K562 (cell line): ENCODE measurements around the gene CRKL. TPM values are rescaled to one million over a fixed set of nuclear protein-coding genes. Genes with fewer than 3 reads are reported as not detected.
A peak's percentile ranks its signal among the peaks of the same experiment; 100 is the strongest.

Source experiments
- ATAC-seq: fragments of 200-7000 bp; cut with Tn5 transposase; 3 replicates; pipeline ENCODE4 v1.9.1; 2020; ENCODE audit warnings: moderate library complexity
- BruUV-seq: library from RNA; stranded (reverse); fragments of 400-500 nt; replicated peaks from 2 replicates; lab custom pipeline; 2021; lab: Mats Ljungman, UMichigan
- CTCF ChIA-PET: fragments of 300-600 bp; formaldehyde crosslinking; extraction: SDS; loops from one replicate; lab custom pipeline; 2021; ENCODE audit warnings: low intra/inter-chr PET ratio; lab: Yijun Ruan, JAX
- POLR2A ChIA-PET: fragments of 300-600, 350-650 bp; sonication (Branson Sonifier 250); formaldehyde crosslinking; extraction: SDS; loops from one replicate; lab custom pipeline; 2021; ENCODE audit warnings: antibody characterized with exemption, inconsistent platforms; lab: Yijun Ruan, JAX
- DNase-seq, 4 experiments: peaks; one replicate each; pipeline versions ENCODE4 v3.0.0 to v3.0.0-alpha.2; 2011 to 2018; ENCODE audit warnings: low spot score in 3 of 4, mixed read lengths in 3 of 4; ENCODE audit errors: extremely low read depth in 1 of 4
- FAIRE-seq: peaks from 2 replicates; lab custom pipeline; 2011; peaks lifted over from hg19 to GRCh38; lab: Jason Lieb, UNC
- H2AFZ ChIP-seq: 2 replicates; pipeline ENCODE4 v1.6.0; 2011; ENCODE audit warnings: low read depth, low read length, control low read depth, inconsistent platforms
- H3K27ac ChIP-seq: fragments of 200-600 bp; 3 replicates; pipeline ENCODE4 v1.8.0; 2011; ENCODE audit warnings: low read depth, mild to moderate bottlenecking, control low read depth, inconsistent platforms, low read length, moderate library complexity, mixed read lengths; ENCODE audit errors: extremely low read depth
- H3K27me3 ChIP-seq, 2 experiments: fragments of 300-600 bp in 1 of 2; 2 replicates in 1 of 2; 3 replicates in 1 of 2; pipeline versions ENCODE4 v1.6.0 to v1.8.0; 2011; ENCODE audit warnings: inconsistent platforms in 2 of 2, low read length in 2 of 2, mild to moderate bottlenecking in 1 of 2, mixed read lengths in 1 of 2, moderate library complexity in 1 of 2; ENCODE audit not compliant: control insufficient read depth in 2 of 2, insufficient read depth in 2 of 2
- H3K36me3 ChIP-seq: fragments of 300-600 bp; 3 replicates; pipeline ENCODE4 v1.8.0; 2011; ENCODE audit warnings: mild to moderate bottlenecking, low read length, inconsistent platforms; ENCODE audit not compliant: control insufficient read depth, insufficient read depth
- H3K4me1 ChIP-seq, 2 experiments: fragments of 200-600 bp in 1 of 2; replicated peaks in 1 of 2; 2 replicates in 1 of 2; 3 replicates in 1 of 2; pipeline versions ENCODE4 v1.5.1 to v1.8.0; 2011; ENCODE audit warnings: inconsistent platforms in 2 of 2, low read length in 2 of 2, mild to moderate bottlenecking in 1 of 2, mixed read lengths in 1 of 2, moderate library complexity in 1 of 2; ENCODE audit not compliant: control insufficient read depth in 2 of 2, insufficient read depth in 2 of 2
- H3K4me2 ChIP-seq: 2 replicates; pipeline ENCODE4 v1.6.1; 2011; ENCODE audit warnings: low read length, control low read depth, inconsistent platforms, mixed read lengths; ENCODE audit not compliant: insufficient read depth
- H3K4me3 ChIP-seq: fragments of 200-600 bp; sonication (generic), shearing (Covaris generic); 2 replicates; pipeline ENCODE4 v1.5.1; 2016; ENCODE audit warnings: control low read depth, inconsistent platforms
- H3K79me2 ChIP-seq: fragments of 200-600 bp; 3 replicates; pipeline ENCODE4 v1.8.0; 2011; ENCODE audit warnings: low read length, inconsistent platforms; ENCODE audit not compliant: control insufficient read depth, insufficient read depth
- H3K9ac ChIP-seq, 2 experiments: 2 replicates each; pipeline versions ENCODE4 v1.6.0 to v1.6.1; 2011; ENCODE audit warnings: low read depth in 2 of 2, low read length in 2 of 2, control low read depth in 1 of 2, inconsistent platforms in 1 of 2, mild to moderate bottlenecking in 1 of 2, mixed read lengths in 1 of 2; ENCODE audit not compliant: insufficient read depth in 1 of 2
- H3K9me1 ChIP-seq: one replicate; pipeline ENCODE4 v1.6.0; 2011; ENCODE audit warnings: inconsistent platforms, mild to moderate bottlenecking, low read length, moderate library complexity; ENCODE audit not compliant: control insufficient read depth, insufficient read depth
- H3K9me3 ChIP-seq: replicated peaks from 2 replicates; pipeline ENCODE4 v1.5.1; 2011; ENCODE audit warnings: low read depth, low read length, inconsistent platforms; ENCODE audit not compliant: control insufficient read depth, insufficient read depth
- H4K20me1 ChIP-seq: replicated peaks from 2 replicates; pipeline ENCODE4 v1.6.1; 2011; ENCODE audit warnings: low read length, inconsistent platforms, mixed read lengths; ENCODE audit not compliant: control insufficient read depth, insufficient read depth
- CBX5 ChIP-seq: IDR thresholded peaks from 2 replicates; pipeline ENCODE4 v1.6.1; 2014; ENCODE audit warnings: low read depth, borderline replicate concordance
- GTF2B ChIP-seq: IDR thresholded peaks from 2 replicates; pipeline ENCODE4 v1.6.1; 2011; ENCODE audit not compliant: insufficient read length; ENCODE audit errors: extremely low read depth
- GTF2F1 ChIP-seq: IDR thresholded peaks from 2 replicates; pipeline ENCODE4 v1.6.1; 2011; ENCODE audit warnings: low read depth, low read length, improper control_type of control experiment
- MCM5 ChIP-seq: fragments of 450-650 bp; IDR thresholded peaks from 2 replicates; pipeline ENCODE4 v1.6.1; 2016; ENCODE audit warnings: low read depth
- NR2C2 ChIP-seq, 2 experiments: fragments of 200-800 bp in 1 of 2; sonication (Bioruptor generic) in 1 of 2; sonication (generic) in 1 of 2; formaldehyde crosslinking in 1 of 2; IDR thresholded peaks; 2 replicates each; pipeline versions ENCODE4 v1.6.1 to v1.8.0; 2016 to 2022; ENCODE audit warnings: mild to moderate bottlenecking in 1 of 2, missing compliant biosample characterization in 1 of 2, missing genetic modification characterization in 1 of 2, missing genetic modification reagents in 1 of 2
- REST ChIP-seq, 2 experiments: fragments of 450-650 bp; formaldehyde crosslinking in 1 of 2; IDR thresholded peaks; 2 replicates each; pipeline versions ENCODE4 v1.4.0 to v1.6.1; 2014 to 2020; ENCODE audit warnings: mild to moderate bottlenecking in 2 of 2, borderline replicate concordance in 1 of 2, low read depth in 1 of 2
- TBL1XR1 ChIP-seq, 2 experiments: IDR thresholded peaks; 2 replicates each; pipeline ENCODE4 v1.6.1; 2012; ENCODE audit warnings: improper control_type of control experiment in 2 of 2, low read length in 2 of 2, mild to moderate bottlenecking in 1 of 2
- WGBS: fragments of 100-300 bp; shearing (Covaris generic); methylation state at CpG from one replicate; pipeline ENCODE4 v1.1.6; 2016; ENCODE audit warnings: low coverage, mixed read lengths; ENCODE audit not compliant: insufficient coverage; ENCODE audit errors: missing lambda C conversion rate; 5-methylcytosine and 5-hydroxymethylcytosine counted together
- in situ Hi-C: fragments of 300-500 bp; cut with MboI; formaldehyde crosslinking; loops from 4 replicates; pipeline ENCODE4 v1.15.0; 2018; ENCODE audit warnings: inconsistent platforms, mixed read lengths
- intact Hi-C: fragments of 100-400 bp; cut with micrococcal nuclease; formaldehyde crosslinking; loops from 2 replicates; pipeline ENCODE4 v1.14.2; 2022
- polyA plus RNA-seq, 8 experiments: library from polyadenylated mRNA; depleted of rRNA in 4 of 8; stranded (reverse) in 5 of 8; unstranded in 3 of 8; fragments of >200 nt; fragmentation: Nextera tagmentation in 2 of 8; fragmentation: Illumina TruSeq in 1 of 8; extraction: Ambion mirVana in 2 of 8; extraction: Trizol in 1 of 8; gene quantifications; 2 replicates each; pipeline versions ENCODE4 v1.2.1 to v1.2.3, GENCODE V29; 2011 to 2014; ENCODE audit warnings: inconsistent platforms in 1 of 8, missing spikeins in 1 of 8
- total RNA-seq, 7 experiments: library from RNA; depleted of rRNA in 6 of 7; stranded (reverse); fragments of >200 nt in 6 of 7; fragmentation: Illumina TruSeq in 2 of 7; extraction: Trizol in 2 of 7; gene quantifications; 2 replicates each; pipeline versions ENCODE4 v1.2.1 to v1.2.3, GENCODE V29; 2011 to 2021; ENCODE audit warnings: low replicate concordance in 1 of 7
- TF ChIP-seq, protein P1 (sequence below): fragments of 250-450 bp; sonication (Bioruptor Pico); IDR thresholded peaks from 2 replicates; pipeline ENCODE4 v1.9.0; 2021; ENCODE audit warnings: mild to moderate bottlenecking
- TF ChIP-seq, protein P2 (sequence below): fragments of 450-650 bp; formaldehyde crosslinking; IDR thresholded peaks from 2 replicates; pipeline ENCODE4 v1.4.0; 2020; ENCODE audit warnings: mild to moderate bottlenecking, moderate library complexity

The CRKL gene
- total and polyA plus RNA-seq, 9 of the 15 experiments (the other 6 are each of a cell fraction or from before 2014, with no cell fraction given), result 100 to 263 (median 124) TPM

GRCh38 chr22:21001601-21002325, 84.6 kb downstream of the CRKL start, which contains the start of gene THAP7:
TSS of gene THAP7 (minus strand) at chr22:21002118. CDS start at chr22:21001911, 207 bp downstream.
- intact Hi-C loops (loop anchor here (1.0 to 5.0 kb wide), 7 partner anchors 12 to 494 kb away; partner anchors contain the start of genes LZTR1, MED15, PI4KA and SNAP29), in situ Hi-C loops (no loop called here)
- WGBS, result under 1% methylated on average over 83 of the region's 83 CpGs
- H3K9me1 ChIP-seq, result no peaks in the 10 kb centered on the region
- ChIA-PET POLR2A (interaction anchor here (0.6 to 17.9 kb wide), 33 partner anchors 10 to 639 kb away, joined by 3 to 451 read pairs (median 5); partner anchors contain the start of genes AIFM3, CRKL, LZTR1 and P2RX6), CTCF (interaction anchor here (0.7 to 1.1 kb wide), 3 partner anchors 12 to 92 kb away, joined by 3 to 4 read pairs (median 3); partner anchors contain the start of gene LZTR1)
- peak within 1 kb of the TSS; percentile 87 for H3K27ac ChIP-seq
- peak within 1 kb of the TSS; percentile 95 for H2AFZ ChIP-seq
- peak within 1 kb of the TSS; percentile 58 for H3K4me3 ChIP-seq
- H3K36me3 ChIP-seq, result peaks cover 42% of the 10 kb centered on the region
- peaks cover 27% of the 10 kb centered on the region; the same call in 1 of the 2 replicates for H4K20me1 ChIP-seq
- ATAC-seq (peak; percentile 91), FAIRE-seq (peak; percentile 95), DNase-seq (peak; percentile 100)
- H3K9ac ChIP-seq, result peak within 1 kb of the TSS; percentile 85 to 93
- H3K27me3 ChIP-seq, result no peaks in the 10 kb centered on the region
- TSS peak; percentile 80 for BruUV-seq
- peaks cover 25 to 76% of the 10 kb centered on the region in 2 experiments for H3K4me1 ChIP-seq
- H3K4me2 ChIP-seq, result peak within 1 kb of the TSS; percentile 88
- no peaks in the 10 kb centered on the region for H3K9me3 ChIP-seq
- peaks cover 46% of the 10 kb centered on the region for H3K79me2 ChIP-seq
- no peak for TF ChIP-seq NR2C2 (CRISPR knock-in tag; IDR thresholded peaks at IDR 0.05)
- no peak for TF ChIP-seq NR2C2 (tag; IDR thresholded peaks at IDR 0.05)
- TF ChIP-seq, protein P1, sequence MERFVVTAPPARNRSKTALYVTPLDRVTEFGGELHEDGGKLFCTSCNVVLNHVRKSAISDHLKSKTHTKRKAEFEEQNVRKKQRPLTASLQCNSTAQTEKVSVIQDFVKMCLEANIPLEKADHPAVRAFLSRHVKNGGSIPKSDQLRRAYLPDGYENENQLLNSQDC (CRISPR knock-in tag), result peak; percentile 89; the same call in 1 of the 2 replicates
- no peak for TF ChIP-seq GTF2B
- TF ChIP-seq, protein P2, sequence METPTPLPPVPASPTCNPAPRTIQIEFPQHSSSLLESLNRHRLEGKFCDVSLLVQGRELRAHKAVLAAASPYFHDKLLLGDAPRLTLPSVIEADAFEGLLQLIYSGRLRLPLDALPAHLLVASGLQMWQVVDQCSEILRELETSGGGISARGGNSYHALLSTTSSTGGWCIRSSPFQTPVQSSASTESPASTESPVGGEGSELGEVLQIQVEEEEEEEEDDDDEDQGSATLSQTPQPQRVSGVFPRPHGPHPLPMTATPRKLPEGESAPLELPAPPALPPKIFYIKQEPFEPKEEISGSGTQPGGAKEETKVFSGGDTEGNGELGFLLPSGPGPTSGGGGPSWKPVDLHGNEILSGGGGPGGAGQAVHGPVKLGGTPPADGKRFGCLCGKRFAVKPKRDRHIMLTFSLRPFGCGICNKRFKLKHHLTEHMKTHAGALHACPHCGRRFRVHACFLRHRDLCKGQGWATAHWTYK (CRISPR knock-in tag), result peak; percentile 95
- TF ChIP-seq REST (IDR thresholded peaks at IDR 0.05; ENCODE audit: borderline replicate concordance), result no peak
- TF ChIP-seq REST (CRISPR knock-in tag; IDR thresholded peaks at IDR 0.05; ENCODE audit: low read depth), result peak; percentile 91
- TF ChIP-seq TBL1XR1 (IDR thresholded peaks at IDR 0.05; ENCODE audit: low read length in 2 of 2), result peak in 1 of 2 experiments; percentile 49; a peak in 3 of 4 replicates
- no peak for TF ChIP-seq CBX5
- TF ChIP-seq MCM5, result no peak
- TF ChIP-seq GTF2F1, result peak; percentile 95
